Karpas-422 (cell line): ENCODE data around the gene SLC4A1AP. TPM values are rescaled to one million over a fixed set of nuclear protein-coding genes. Genes with fewer than 3 reads are reported as not detected.

Source experiments
- DNase-seq: peaks from one replicate; pipeline ENCODE4 v3.0.0-alpha.2; 2015
- H2AFZ ChIP-seq: fragments of 200-600 bp; sonication (generic); 2 replicates; pipeline ENCODE4 v1.6.1; 2014; ENCODE audit warnings: antibody characterized with exemption, low read length, mixed read lengths
- H3K27ac ChIP-seq: fragments of 200-600 bp; sonication (generic); 2 replicates; pipeline ENCODE4 v1.5.1; 2014; ENCODE audit warnings: mild to moderate bottlenecking, low read length, moderate library complexity
- H3K27me3 ChIP-seq: fragments of 200-600 bp; sonication (generic); 2 replicates; pipeline ENCODE4 v1.6.1; 2014; ENCODE audit warnings: low read length, mixed read lengths
- H3K36me3 ChIP-seq: fragments of 200-600 bp; sonication (generic); 2 replicates; pipeline ENCODE4 v1.6.1; 2014; ENCODE audit warnings: low read length, mixed read lengths; ENCODE audit not compliant: insufficient read depth
- H3K4me1 ChIP-seq: fragments of 200-600 bp; sonication (generic); 2 replicates; pipeline ENCODE4 v1.6.1; 2014; ENCODE audit warnings: mild to moderate bottlenecking, low read length, mixed read lengths
- H3K4me2 ChIP-seq: fragments of 200-600 bp; sonication (generic); 2 replicates; pipeline ENCODE4 v1.6.1; 2014; ENCODE audit warnings: low read length, low read depth, mild to moderate bottlenecking; ENCODE audit not compliant: poor library complexity, severe bottlenecking
- H3K4me3 ChIP-seq: fragments of 200-600 bp; sonication (generic); 2 replicates; pipeline ENCODE4 v1.5.1; 2014; ENCODE audit warnings: mild to moderate bottlenecking, antibody characterized with exemption, low read length, mixed read lengths
- H3K79me2 ChIP-seq: fragments of 200-600 bp; sonication (generic); 2 replicates; pipeline ENCODE4 v1.6.1; 2014; ENCODE audit warnings: mild to moderate bottlenecking, low read length, mixed read lengths
- H3K9ac ChIP-seq: fragments of 200-600 bp; sonication (generic); 2 replicates; pipeline ENCODE4 v1.6.0; 2014; ENCODE audit warnings: low read length
- H3K9me2 ChIP-seq: fragments of 200-600 bp; sonication (generic), shearing (Covaris generic); replicated peaks from 2 replicates; pipeline ENCODE4 v1.6.0; 2014; ENCODE audit warnings: mild to moderate bottlenecking, low read length, moderate library complexity; ENCODE audit not compliant: insufficient read depth
- H3K9me3 ChIP-seq: fragments of 300-700, 200-600 bp; sonication (generic); 2 replicates; pipeline ENCODE4 v1.6.1; 2014; ENCODE audit warnings: low read length, mixed read lengths
- H4K20me1 ChIP-seq: fragments of 200-600 bp; sonication (generic); 2 replicates; pipeline ENCODE4 v1.6.1; 2014; ENCODE audit warnings: mild to moderate bottlenecking, antibody characterized with exemption, low read length, low read depth; ENCODE audit not compliant: insufficient read depth
- total RNA-seq: library from RNA; depleted of rRNA; stranded (reverse); fragments of >200 nt; shearing (Covaris generic); gene quantifications from 2 replicates; pipeline ENCODE4 v1.2.3, GENCODE V29; 2014; ENCODE audit warnings: low replicate concordance

The SLC4A1AP gene
- total RNA-seq, 1 experiment from 2014 or later = 19.8 TPM

- Histone ChIP-seq H3K27me3 (no peaks in the 10 kb centered on the region), H3K4me1 (no peaks in the 10 kb centered on the region), H3K4me2 (no peak overlapping the region), H2AFZ (no peak overlapping the region), H3K4me3 (no peak overlapping the region), H4K20me1 (no peaks in the 10 kb centered on the region), H3K9me3 (no peaks in the 10 kb centered on the region), H3K79me2 (no peaks in the 10 kb centered on the region), H3K9ac (no peak overlapping the region), H3K9me2 (no peaks in the 10 kb centered on the region), H3K36me3 (no peaks in the 10 kb centered on the region), H3K27ac (no peak overlapping the region)
- DNase-seq = no peak
Observed at GRCh38 chr2:27729614-27730013, 65.9 kb downstream of the SLC4A1AP start.

GRCh38 chr2:27730261-27730662 is 66.6 kb downstream of the SLC4A1AP start:
- Histone ChIP-seq H3K4me3 (no peak overlapping the region), H3K4me2 (no peak overlapping the region), H3K36me3 (no peaks in the 10 kb centered on the region), H3K9me3 (no peaks in the 10 kb centered on the region), H2AFZ (no peak overlapping the region), H4K20me1 (no peaks in the 10 kb centered on the region), H3K9ac (no peak overlapping the region), H3K9me2 (no peaks in the 10 kb centered on the region), H3K79me2 (no peaks in the 10 kb centered on the region), H3K27me3 (no peaks in the 10 kb centered on the region), H3K4me1 (no peaks in the 10 kb centered on the region), H3K27ac (no peak overlapping the region)
- DNase-seq = no peak

- Histone ChIP-seq H3K9me2 (no peaks in the 10 kb centered on the region), H3K4me2 (no peak overlapping the region), H3K9me3 (no peaks in the 10 kb centered on the region), H3K4me1 (no peaks in the 10 kb centered on the region), H3K36me3 (no peaks in the 10 kb centered on the region), H2AFZ (no peak overlapping the region), H4K20me1 (no peaks in the 10 kb centered on the region), H3K79me2 (no peaks in the 10 kb centered on the region), H3K27ac (no peak overlapping the region), H3K4me3 (no peak overlapping the region), H3K9ac (no peak overlapping the region), H3K27me3 (no peaks in the 10 kb centered on the region)
- no peak for DNase-seq
Observed at GRCh38 chr2:27730980-27731691, 67.4 kb downstream of the SLC4A1AP start.

- no peaks in the 10 kb centered on the region for H3K9me2 ChIP-seq
- H3K36me3 ChIP-seq = no peaks in the 10 kb centered on the region
- H3K79me2 ChIP-seq = no peaks in the 10 kb centered on the region
- H3K4me1 ChIP-seq = no peaks in the 10 kb centered on the region
- H2AFZ ChIP-seq = no peak overlapping the region
- H3K27ac ChIP-seq = no peak overlapping the region
- DNase-seq = no peak
- no peak overlapping the region for H3K9ac ChIP-seq
- H3K4me2 ChIP-seq = no peak overlapping the region
- H3K9me3 ChIP-seq = no peaks in the 10 kb centered on the region
- H3K27me3 ChIP-seq = no peaks in the 10 kb centered on the region
- no peak overlapping the region for H3K4me3 ChIP-seq
- H4K20me1 ChIP-seq = no peaks in the 10 kb centered on the region
Observed at GRCh38 chr2:27734305-27734704, 70.6 kb downstream of the SLC4A1AP start.

- no peak overlapping the region for H3K9ac ChIP-seq
- H3K4me3 ChIP-seq = no peak overlapping the region
- no peak for DNase-seq
- H2AFZ ChIP-seq = no peak overlapping the region
- H3K27ac ChIP-seq = no peak overlapping the region
- H3K9me3 ChIP-seq = no peaks in the 10 kb centered on the region
- no peaks in the 10 kb centered on the region for H3K79me2 ChIP-seq
- H3K27me3 ChIP-seq = no peaks in the 10 kb centered on the region
- H3K4me1 ChIP-seq = no peaks in the 10 kb centered on the region
- no peak overlapping the region for H3K4me2 ChIP-seq
- no peaks in the 10 kb centered on the region for H3K36me3 ChIP-seq
- no peaks in the 10 kb centered on the region for H3K9me2 ChIP-seq
- no peaks in the 10 kb centered on the region for H4K20me1 ChIP-seq
Observed at GRCh38 chr2:27735263-27735904, 71.7 kb downstream of the SLC4A1AP start.

- no peak overlapping the region for H3K4me2 ChIP-seq
- no peak overlapping the region for H2AFZ ChIP-seq
- H3K4me3 ChIP-seq = no peak overlapping the region
- no peaks in the 10 kb centered on the region for H3K36me3 ChIP-seq
- H3K27me3 ChIP-seq = no peaks in the 10 kb centered on the region
- no peak overlapping the region for H3K27ac ChIP-seq
- no peaks in the 10 kb centered on the region for H3K9me2 ChIP-seq
- DNase-seq = no peak
- no peaks in the 10 kb centered on the region for H3K4me1 ChIP-seq
- H3K9me3 ChIP-seq = no peaks in the 10 kb centered on the region
- no peak overlapping the region for H3K9ac ChIP-seq
- H4K20me1 ChIP-seq = no peaks in the 10 kb centered on the region
- H3K79me2 ChIP-seq = no peaks in the 10 kb centered on the region
Observed at GRCh38 chr2:27736031-27736889, 72.6 kb downstream of the SLC4A1AP start.

- no peak overlapping the region for H3K4me2 ChIP-seq
- H3K4me1 ChIP-seq = peaks cover 3% of the 10 kb centered on the region
- no peak overlapping the region for H3K4me3 ChIP-seq
- H3K27me3 ChIP-seq = no peaks in the 10 kb centered on the region
- H4K20me1 ChIP-seq = no peaks in the 10 kb centered on the region
- no peaks in the 10 kb centered on the region for H3K9me3 ChIP-seq
- no peak overlapping the region for H3K9ac ChIP-seq
- H3K79me2 ChIP-seq = no peaks in the 10 kb centered on the region
- no peaks in the 10 kb centered on the region for H3K36me3 ChIP-seq
- no peak overlapping the region for H2AFZ ChIP-seq
- no peaks in the 10 kb centered on the region for H3K9me2 ChIP-seq
- DNase-seq = no peak
- no peak overlapping the region for H3K27ac ChIP-seq
Observed at GRCh38 chr2:27736890-27737204, 73.2 kb downstream of the SLC4A1AP start.

- Histone ChIP-seq H3K9ac (no peak overlapping the region), H3K9me3 (no peaks in the 10 kb centered on the region), H3K4me2 (no peak overlapping the region), H3K4me3 (no peak overlapping the region), H3K4me1 (peaks cover 3% of the 10 kb centered on the region), H3K27me3 (no peaks in the 10 kb centered on the region), H4K20me1 (no peaks in the 10 kb centered on the region), H2AFZ (no peak overlapping the region), H3K27ac (no peak overlapping the region), H3K9me2 (no peaks in the 10 kb centered on the region), H3K79me2 (no peaks in the 10 kb centered on the region), H3K36me3 (no peaks in the 10 kb centered on the region)
- no peak for DNase-seq
Observed at GRCh38 chr2:27737676-27738348, 74.1 kb downstream of the SLC4A1AP start.
